NCI-H446 treated with DMSO at 0.1 percent for 48 hours (cell line): ENCODE measurements around the gene XRCC6.
"Not testable (repeated sequence)": the region's sequence is repeated elsewhere in the genome, so short reads cannot be mapped to it uniquely, and the experiment has no call there.

Experiments used
- DNase-seq: peaks from one replicate; lab custom pipeline; 2025; lab: John Stamatoyannopoulos, UW

XRCC6 gene

DNA sequence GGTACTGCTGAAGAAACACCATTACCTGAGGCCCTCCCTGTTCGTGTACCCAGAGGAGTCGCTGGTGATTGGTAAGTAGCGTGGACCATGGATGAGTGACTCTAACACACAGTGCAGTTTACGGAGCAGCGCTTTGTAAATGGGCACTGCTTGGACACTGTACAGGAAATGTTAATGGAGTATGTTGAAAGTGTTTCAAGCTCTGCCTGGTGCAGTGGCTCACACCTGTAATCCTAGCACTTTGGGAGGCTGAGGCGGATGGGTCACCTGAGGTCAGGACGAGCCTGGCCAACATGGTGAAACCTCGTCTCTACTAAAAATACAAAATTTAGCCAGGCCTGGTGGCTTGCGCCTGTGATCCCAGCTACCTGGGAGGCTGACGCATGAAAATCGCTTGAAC is 29.7 kb downstream of the XRCC6 start:
- DNase-seq = no peak

- no peak for DNase-seq
Measured at GRCh38 chr22:41654322-41654721, 33.2 kb downstream of the XRCC6 start.

DNA sequence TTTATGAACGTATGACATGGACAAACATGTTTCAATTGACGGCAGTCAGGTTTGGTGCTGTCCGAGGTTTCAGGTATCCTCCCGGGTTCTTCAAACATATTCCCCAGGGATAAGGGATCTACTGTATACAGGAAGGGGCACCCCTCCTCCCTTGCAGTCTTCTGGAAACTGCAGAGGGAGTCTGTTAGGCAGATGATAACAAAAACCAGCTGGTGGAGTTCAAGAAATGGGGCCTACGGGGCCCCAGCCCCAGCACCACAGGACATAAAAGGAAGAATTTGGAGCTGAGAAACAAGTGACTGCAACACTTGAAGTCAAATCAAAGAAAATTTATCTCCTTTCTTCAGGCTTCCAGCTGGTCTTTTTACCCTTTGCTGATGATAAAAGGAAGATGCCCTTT is 35.5 kb downstream of the XRCC6 start:
- no peak for DNase-seq

DNA sequence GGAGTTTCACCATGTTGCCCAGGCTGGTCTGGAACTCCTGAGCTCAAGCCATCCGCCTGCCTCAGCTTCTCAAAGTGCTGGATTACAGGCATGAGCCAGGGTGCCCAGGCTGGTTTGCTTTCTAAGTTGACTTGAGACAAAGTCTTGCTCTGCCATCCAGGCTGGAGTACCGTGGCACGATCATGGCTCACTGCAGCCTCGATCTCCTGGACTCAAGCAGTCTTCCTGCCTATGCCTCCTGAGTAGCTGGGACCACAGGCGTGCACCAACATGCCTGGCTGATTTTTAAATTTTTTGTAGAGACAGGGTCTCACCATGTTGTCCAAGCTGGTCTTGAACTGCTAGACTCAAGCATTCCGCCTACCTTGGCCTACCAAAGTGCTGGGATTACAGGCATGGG is 36.6 kb downstream of the XRCC6 start:
- DNase-seq = no peak

DNA sequence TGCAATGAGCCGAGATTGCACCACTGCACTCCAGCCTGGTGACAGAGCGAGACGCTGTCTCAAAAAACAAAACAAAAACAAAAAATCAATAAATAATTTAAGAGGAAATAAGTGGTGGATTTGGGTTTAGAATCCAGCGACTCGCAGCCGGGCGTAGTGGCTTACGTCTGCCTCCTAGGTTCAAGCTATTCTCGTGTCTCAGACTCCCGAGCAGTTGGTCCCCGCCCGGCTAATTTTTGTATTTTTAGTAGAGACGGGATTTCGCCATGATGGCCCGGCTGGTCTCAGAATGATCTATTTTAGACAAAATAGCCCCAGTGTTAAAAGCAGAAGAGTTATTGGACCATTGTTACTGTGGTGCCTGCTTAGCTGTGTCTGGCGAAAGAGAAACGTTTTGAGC is 37.8 kb downstream of the XRCC6 start:
- no peak for DNase-seq

DNA sequence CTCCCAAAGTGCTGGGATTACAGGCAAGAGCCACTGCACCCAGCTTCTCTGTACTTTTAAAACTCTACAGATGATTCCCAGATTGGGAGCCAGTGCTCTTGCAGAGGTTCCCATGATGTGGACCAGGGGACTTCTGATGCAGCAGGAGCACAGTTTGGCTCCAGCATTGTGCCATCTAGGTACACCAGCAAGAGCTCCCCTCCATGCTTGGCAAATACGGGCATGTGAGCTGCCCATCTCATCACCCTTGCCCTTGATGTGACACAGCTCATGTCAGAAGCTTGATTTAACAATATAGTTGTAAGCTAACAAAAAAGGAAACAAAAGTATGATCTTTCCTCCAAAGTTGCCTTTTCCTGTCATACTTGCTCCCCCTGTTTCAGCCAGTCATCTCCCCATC is 38.8 kb downstream of the XRCC6 start:
- DNase-seq = no peak

- no peak for DNase-seq
Measured at GRCh38 chr22:41660416-41660815, 39.3 kb downstream of the XRCC6 start.

GRCh38 chr22:41661088-41661487 is 40.0 kb downstream of the XRCC6 start:
- DNase-seq = no peak

DNA sequence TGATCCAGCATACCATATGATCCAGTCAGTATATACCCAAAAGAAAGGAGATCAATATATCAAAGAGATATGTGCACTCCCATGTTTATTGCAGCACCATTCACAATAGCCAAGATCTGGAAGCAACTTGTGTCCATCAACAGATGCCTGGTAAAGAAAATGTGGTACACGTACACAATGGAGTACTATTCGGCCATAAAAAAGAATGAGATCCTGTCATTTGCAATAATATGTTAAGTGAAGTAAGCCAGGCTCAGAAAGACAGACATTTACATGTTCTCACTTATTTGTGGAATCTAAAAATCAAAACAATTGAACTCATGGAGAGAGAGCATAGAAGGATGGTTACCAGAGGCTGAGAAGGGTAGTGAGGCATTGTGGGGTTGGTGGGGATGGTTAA is 40.6 kb downstream of the XRCC6 start:
- no peak for DNase-seq

- DNase-seq = not testable (repeated sequence)
Measured at GRCh38 chr22:41663594-41663993, 42.5 kb downstream of the XRCC6 start.

DNA sequence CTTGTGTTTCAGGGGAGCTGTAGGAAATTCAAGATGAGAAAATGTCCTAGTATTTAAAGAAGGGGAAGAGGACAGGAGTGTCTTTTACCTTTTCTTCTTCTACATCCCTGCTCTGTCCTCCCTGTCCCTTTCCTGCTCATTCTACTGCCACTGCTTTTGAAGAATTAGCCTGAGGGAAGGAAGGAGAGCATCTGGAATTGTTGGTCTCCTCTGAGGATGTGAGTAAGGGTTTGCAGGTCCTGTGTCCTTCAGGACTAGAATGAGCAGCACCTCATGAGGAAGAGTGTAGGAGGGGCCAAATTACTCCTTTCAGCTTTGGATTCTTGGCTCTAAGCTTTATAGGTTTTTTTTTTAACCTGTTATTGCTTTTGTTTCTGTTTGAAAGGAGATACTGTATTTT is 43.4 kb downstream of the XRCC6 start:
- DNase-seq = no peak

GRCh38 chr22:41664951-41665350 is 43.9 kb downstream of the XRCC6 start:
- DNase-seq = no peak

DNA sequence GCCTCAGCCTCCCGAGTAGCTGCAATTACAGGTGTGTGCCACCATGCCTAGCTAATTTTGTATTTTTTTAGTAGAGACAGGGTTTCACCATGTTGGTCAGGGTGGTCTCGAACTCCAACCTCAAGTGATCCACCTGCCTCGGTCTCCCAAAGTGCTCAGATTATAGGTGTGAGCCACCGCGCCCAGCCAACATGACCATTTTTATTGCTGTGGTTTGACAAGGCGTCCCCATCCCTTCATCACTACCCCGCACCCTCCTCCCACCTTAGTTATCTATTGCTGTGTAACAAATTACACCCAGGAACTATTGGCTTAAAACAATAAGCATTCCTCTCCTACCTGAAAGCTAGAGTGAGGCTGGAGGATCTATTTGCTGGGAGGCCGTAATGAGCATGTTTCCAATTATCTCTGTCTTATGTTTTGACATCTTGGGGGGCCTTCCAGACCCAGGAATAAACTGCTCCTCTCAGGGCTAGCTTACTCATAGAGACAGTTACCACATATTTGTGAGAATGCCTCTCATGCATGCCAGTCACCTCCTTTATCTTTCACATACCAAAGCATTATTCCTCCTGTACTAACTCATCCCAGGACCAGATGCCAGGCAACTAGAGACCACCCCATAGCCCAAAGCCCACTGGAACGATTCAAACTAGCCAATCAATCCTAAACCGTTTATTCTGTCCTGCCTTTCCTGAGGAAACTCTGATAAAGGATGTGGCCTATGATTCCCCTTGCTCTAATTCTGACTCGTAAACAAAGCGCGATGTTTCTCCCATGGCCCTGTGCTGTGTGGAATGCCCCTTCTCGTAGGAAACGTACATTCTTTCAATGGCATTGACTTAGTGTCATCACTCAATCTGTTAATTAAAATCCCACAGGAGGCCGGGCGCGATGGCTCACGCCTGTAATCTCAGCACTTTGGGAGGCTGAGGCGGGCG is 48.1 kb downstream of the XRCC6 start:
- DNase-seq = no peak

DNA sequence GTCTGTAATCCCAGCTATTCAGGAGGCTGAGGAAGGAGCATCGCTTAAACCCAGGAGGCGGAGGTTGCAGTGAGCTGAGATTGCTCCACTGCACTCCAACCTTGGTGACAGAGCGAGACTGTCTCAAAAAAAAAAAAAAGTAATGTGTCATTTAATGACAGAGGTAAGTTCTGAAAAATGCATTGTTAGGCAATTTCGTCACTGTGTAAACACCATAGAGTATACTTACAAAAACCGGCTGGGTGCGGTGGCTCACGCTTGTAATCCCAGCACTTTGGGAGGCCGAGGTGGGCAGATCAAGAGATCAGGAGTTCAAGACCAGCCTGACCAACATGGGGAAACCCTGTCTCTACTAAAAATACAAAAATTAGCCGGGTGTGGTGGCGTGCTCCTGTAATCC is 51.0 kb downstream of the XRCC6 start:
- DNase-seq = not testable (repeated sequence)

DNA sequence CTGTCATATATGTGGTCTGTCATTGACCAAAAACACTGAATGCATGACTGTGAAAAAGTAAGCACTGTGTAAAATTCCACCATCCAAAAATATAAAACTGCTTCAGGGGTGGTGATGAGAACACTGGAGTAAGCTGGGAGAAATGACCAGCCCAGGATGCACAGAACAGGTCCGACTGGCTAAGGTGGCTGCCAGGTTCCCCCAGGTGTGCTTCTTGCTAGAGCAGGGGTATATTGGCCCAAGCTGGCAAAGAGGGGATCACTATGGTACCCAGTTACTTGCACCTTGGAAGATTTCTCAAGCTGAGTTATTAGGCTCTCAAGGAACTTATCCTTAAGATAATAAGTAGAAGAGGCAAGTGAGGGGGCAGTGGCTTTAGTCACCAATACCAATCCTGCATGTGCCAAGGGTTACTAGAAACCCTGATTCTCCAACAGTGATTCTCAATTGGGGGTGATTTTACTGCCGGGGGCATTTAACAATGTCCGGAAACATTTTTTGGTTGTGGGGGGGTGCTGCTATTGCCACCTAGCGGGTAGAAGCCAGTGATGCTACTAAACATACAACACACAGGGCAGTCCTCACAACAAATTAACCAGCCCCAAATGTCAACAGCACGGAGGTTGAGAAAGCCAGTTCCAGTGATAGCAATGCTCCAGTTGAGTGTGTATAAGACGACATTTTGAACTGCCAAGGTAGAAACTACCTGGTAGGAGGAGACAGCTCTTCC is 51.9 kb downstream of the XRCC6 start:
- DNase-seq = no peak

GRCh38 chr22:41674846-41675340 is 53.8 kb downstream of the XRCC6 start:
- no peak for DNase-seq

GRCh38 chr22:41676134-41676533 is 55.0 kb downstream of the XRCC6 start:
- no peak for DNase-seq

- no peak for DNase-seq
Measured at GRCh38 chr22:41681616-41682015, 60.5 kb downstream of the XRCC6 start.

DNA sequence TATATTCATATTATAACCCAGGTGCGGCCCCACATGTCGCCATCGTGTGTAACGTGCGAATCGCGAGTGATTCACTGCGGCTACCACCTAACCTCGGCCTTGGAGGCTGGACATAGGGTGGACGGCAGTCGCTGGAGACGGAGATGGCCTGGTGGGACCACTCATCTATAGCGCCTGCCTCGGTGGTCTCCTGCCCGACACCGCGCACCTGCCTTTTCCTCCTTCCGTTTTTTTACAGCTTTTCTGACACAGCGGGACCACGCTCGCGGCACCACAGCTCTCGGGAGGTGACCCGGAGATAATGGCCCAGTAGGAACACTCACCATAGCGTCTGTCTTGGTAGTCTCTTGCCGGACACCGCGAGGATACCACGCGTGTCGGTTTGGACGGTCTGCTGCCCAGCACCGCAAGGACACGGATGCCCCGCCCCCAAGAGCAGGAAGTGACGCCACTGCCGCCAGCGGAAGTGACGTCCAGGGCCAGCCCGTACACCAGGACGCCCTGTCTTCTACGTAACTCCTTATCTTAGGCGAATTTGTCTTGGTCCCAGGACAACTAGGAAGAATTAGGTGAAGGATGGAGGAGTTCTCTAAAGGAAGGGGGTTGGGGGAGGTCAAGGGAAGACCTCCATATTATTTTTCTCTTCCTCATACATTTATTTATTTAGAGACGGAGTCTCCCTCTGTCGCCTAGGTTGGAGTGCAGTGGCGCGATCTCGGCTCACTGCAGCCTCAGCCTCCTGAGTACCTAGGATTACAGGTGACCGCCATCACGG is 61.1 kb downstream of the XRCC6 start:
- DNase-seq = peak; percentile 39

DNA sequence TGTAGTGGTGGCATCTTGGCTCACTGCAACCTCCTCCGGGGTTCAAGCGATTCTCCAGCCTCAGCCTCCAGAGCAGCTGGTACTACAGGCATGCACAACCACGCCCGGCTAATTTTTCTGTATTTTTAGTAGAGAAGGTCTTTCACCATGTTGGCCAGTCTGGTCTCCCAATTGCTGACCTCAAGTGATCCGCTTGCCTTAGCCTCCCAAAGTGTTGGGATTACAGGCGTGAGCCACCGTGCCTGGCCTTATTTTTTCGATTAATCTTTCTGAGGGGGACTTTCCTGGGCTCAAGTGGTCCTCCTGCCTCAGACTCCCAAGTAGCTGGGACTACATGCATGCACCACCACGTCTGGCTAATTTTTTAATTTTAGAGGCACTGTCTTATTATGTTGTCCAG is 62.0 kb downstream of the XRCC6 start:
- DNase-seq = no peak

DNA sequence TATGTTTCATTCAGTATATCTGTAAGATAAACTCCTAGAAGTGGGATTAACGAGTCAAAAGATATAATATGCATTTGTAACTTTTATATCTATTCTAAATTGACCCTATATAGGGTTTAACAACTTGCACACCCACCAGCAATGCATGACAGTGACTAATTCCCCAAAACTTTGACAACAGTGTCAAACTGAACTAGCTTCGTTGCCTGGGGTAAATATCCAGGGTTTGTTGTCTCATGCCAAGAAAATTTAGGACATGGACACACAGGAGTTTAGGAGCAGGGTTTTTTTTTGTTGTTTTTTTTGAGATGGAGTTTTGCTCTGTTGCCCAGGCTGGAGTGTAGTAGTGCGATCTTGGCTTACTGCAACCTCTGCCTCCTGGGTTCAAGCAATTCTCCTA is 62.5 kb downstream of the XRCC6 start:
- DNase-seq = no peak

GRCh38 chr22:41684194-41684593 is 63.1 kb downstream of the XRCC6 start:
- DNase-seq = no peak
